ENCODE data around the gene ZNF398.
"Not testable (repeated sequence)": the region's sequence is repeated elsewhere in the genome, so short reads cannot be mapped to it uniquely, and the experiment has no call there.

Gene ZNF398

GRCh38 chr7:149197675-149198074 lies 50.4 kb downstream of the ZNF398 start:
- DNase-seq (ENCODE audit: low spot score), result no peak

- no peak for DNase-seq (ENCODE audit: low spot score)
These were observed 51.0 kb downstream of the ZNF398 start for GRCh38 chr7:149198161-149198816.

GRCh38 chr7:149199234-149199995 lies 52.2 kb downstream of the ZNF398 start:
- DNase-seq (ENCODE audit: low spot score), result no peak

- DNase-seq (ENCODE audit: low spot score), result no peak
These were observed 55.6 kb downstream of the ZNF398 start for GRCh38 chr7:149202831-149203231.

GRCh38 chr7:149205690-149206381 lies 58.6 kb downstream of the ZNF398 start:
- DNase-seq (ENCODE audit: low spot score), result no peak

- DNase-seq (ENCODE audit: low spot score), result no peak
These were observed 60.2 kb downstream of the ZNF398 start for GRCh38 chr7:149207324-149208035.

- DNase-seq (ENCODE audit: low spot score), result peak; percentile 74
These were observed 62.4 kb downstream of the ZNF398 start for GRCh38 chr7:149209518-149210269.

- no peak for DNase-seq (ENCODE audit: low spot score)
These were observed 63.3 kb downstream of the ZNF398 start for GRCh38 chr7:149210551-149210950.

GRCh38 chr7:149214020-149214720 lies 66.9 kb downstream of the ZNF398 start:
- DNase-seq (ENCODE audit: low spot score), result no peak

- DNase-seq (ENCODE audit: low spot score), result no peak
These were observed 69.1 kb downstream of the ZNF398 start for GRCh38 chr7:149216402-149216801.

- DNase-seq (ENCODE audit: low spot score), result no peak
These were observed 70.3 kb downstream of the ZNF398 start for GRCh38 chr7:149217570-149217969.

- DNase-seq (ENCODE audit: low spot score), result no peak
These were observed 71.5 kb downstream of the ZNF398 start for GRCh38 chr7:149218469-149219420.

- DNase-seq (ENCODE audit: low spot score), result no peak
These were observed 73.3 kb downstream of the ZNF398 start for GRCh38 chr7:149220534-149220933.

- no peak for DNase-seq (ENCODE audit: low spot score)
These were observed 75.9 kb downstream of the ZNF398 start for GRCh38 chr7:149223176-149223575.

GRCh38 chr7:149223761-149224160 lies 76.5 kb downstream of the ZNF398 start:
- DNase-seq (ENCODE audit: low spot score), result no peak

GRCh38 chr7:149224352-149224751 lies 77.1 kb downstream of the ZNF398 start:
- DNase-seq (ENCODE audit: low spot score), result no peak

GRCh38 chr7:149225106-149225505 lies 77.9 kb downstream of the ZNF398 start:
- DNase-seq (ENCODE audit: low spot score), result no peak

- no peak for DNase-seq (ENCODE audit: low spot score)
These were observed 78.4 kb downstream of the ZNF398 start for GRCh38 chr7:149225656-149226055.

GRCh38 chr7:149226366-149226765 lies 79.1 kb downstream of the ZNF398 start:
- not testable (repeated sequence) for DNase-seq (ENCODE audit: low spot score)

All from CD4-positive, alpha-beta T cell treated with Interleukin-2 at 100 ng/mL for 4 hours (primary cell).